ENCODE results near the gene TUFT1.

TUFT1 gene

DNA sequence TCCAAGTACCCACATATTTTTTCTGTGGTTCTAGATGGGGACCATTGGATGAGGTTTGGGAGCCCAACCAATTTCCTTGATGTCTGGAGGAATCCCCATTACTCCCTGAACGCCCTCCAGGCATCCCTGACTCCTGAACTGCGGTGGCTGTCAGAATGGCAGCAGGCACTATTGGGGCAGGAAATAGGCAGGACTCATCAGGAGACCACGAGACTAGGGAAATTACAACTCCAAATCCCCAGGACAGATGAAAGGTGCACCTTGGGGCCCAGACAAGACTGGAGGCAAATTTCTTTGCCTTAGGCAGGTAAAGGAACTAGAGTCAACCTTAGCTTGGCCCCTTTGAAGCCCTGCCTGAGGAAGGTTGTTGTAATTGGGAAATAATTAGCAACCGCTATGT, 27.8 kb upstream of the TUFT1 start:
- H3K9me3 ChIP-seq (ENCODE audit: control insufficient read depth, low read length) = no peaks in the 10 kb centered on the region
- peaks cover 11% of the 10 kb centered on the region for H3K27me3 ChIP-seq (ENCODE audit: control insufficient read depth, insufficient read depth, low read length, poor library complexity, severe bottlenecking)
- peaks cover 29% of the 10 kb centered on the region for H3K4me1 ChIP-seq (ENCODE audit: control insufficient read depth, insufficient read depth, low read length)
- H3K27ac ChIP-seq (ENCODE audit: insufficient read depth, low read depth, low read length, poor library complexity, severe bottlenecking) = no peak overlapping the region
- peak overlapping the region; percentile 65 for H3K4me3 ChIP-seq (ENCODE audit: insufficient read depth, low read depth, low read length)
- no peaks in the 10 kb centered on the region for H3K36me3 ChIP-seq (ENCODE audit: control insufficient read depth, insufficient read depth, low read length)
- WGBS, 2 experiments = 42 to 47% methylated on average over 4 of the region's 4 CpGs

DNA sequence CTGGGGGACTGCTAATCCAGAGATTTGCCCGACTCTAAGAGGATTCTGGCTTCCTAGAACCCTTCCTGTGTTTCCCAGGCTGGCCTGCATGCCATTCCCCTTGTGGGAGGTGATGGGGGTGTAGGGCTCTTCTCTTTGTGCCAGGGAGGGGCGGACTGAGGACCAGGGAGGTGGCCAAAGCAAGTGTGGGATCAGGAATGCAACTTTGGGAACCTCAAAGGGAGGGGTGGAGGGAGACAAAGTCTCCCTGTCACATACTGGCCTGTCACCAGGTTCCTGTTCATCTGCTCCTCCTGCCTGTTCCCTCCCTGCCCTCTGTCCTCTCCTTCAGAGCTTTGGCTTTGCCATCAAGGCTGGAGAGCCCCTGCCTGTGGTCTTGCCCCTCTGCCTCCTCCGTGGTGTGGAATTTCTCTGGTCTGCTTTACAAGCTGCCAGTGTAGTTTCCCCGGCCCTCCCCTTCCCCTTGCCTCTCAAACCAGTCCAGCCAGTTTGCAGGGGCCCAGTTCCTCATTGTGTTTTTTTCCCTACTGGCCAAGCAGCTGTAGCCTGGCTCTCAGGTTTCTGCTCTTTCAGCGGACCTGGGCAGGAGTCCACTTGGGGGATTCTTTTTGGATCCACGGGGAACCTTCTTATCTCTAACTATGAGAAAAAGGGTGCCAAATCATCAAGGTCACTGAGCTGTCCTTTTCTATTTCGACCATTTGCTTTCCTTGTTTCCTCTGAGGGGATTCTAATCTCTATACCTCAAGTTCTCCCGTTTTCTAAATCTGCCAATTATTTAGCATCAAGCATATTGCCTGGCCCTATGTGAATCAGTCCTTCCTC, 27.1 kb upstream of the TUFT1 start:
- Histone ChIP-seq H3K36me3 (ENCODE audit: control insufficient read depth, insufficient read depth, low read length) (no peaks in the 10 kb centered on the region), H3K9me3 (ENCODE audit: control insufficient read depth, low read length) (no peaks in the 10 kb centered on the region), H3K27ac (ENCODE audit: insufficient read depth, low read depth, low read length, poor library complexity, severe bottlenecking) (no peak overlapping the region), H3K4me1 (ENCODE audit: control insufficient read depth, insufficient read depth, low read length) (peaks cover 29% of the 10 kb centered on the region), H3K27me3 (ENCODE audit: control insufficient read depth, insufficient read depth, low read length, poor library complexity, severe bottlenecking) (peaks cover 11% of the 10 kb centered on the region), H3K4me3 (ENCODE audit: insufficient read depth, low read depth, low read length) (peak overlapping the region; percentile 18)
- WGBS, 2 experiments = 41 to 53% methylated on average over 8 of the region's 8 CpGs

DNA sequence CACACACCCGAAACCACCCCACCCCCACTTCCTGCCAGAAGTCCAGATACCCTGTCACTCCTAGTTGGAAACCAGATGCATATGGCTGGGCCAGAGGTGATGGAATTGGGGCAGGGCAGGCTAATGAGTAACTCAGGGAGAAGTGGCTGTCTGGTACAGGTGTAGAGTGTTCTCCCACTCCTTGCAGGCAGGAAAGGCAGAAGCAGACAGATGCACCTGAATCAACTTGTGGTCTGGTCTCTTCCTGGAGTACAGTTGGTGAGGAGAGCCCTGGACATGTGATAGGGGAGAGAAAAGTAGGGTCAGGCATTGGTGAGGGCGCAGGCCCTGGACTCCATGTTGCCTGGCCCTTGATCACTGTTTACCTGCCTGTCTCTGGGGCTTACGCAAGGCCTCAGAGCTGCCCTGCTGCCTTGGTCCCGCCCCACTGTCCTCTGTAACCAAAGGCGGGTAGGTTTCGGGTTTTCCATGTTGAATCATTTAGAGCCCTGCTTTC, 26.4 kb upstream of the TUFT1 start:
- H3K27ac ChIP-seq (ENCODE audit: insufficient read depth, low read depth, low read length, poor library complexity, severe bottlenecking) = no peak overlapping the region
- H3K36me3 ChIP-seq (ENCODE audit: control insufficient read depth, insufficient read depth, low read length) = peaks cover under 1% of the 10 kb centered on the region
- H3K9me3 ChIP-seq (ENCODE audit: control insufficient read depth, low read length) = no peaks in the 10 kb centered on the region
- H3K4me1 ChIP-seq (ENCODE audit: control insufficient read depth, insufficient read depth, low read length) = peaks cover 29% of the 10 kb centered on the region
- 75 to 82% methylated on average over 6 of the region's 6 CpGs for WGBS, 2 experiments
- H3K27me3 ChIP-seq (ENCODE audit: control insufficient read depth, insufficient read depth, low read length, poor library complexity, severe bottlenecking) = peaks cover 11% of the 10 kb centered on the region
- H3K4me3 ChIP-seq (ENCODE audit: insufficient read depth, low read depth, low read length) = no peak overlapping the region

DNA sequence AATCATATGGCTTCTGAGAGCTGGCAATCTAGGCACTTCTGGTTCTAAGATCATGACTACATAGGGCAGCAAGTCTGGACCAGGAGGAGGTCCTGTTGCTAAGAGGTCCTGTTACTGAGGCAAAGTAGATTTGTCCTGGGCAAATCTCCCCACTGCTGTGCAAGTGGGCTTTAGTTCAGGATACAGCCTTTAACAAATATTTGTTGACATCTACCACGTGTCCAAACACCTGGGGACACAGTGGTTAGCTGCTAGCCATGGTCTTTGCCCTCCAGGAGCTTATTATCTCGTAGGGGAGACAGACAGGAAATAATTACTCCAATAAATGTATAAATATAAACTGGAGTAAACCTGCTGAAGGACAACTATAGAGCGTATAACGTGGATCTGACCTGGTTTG, 25.7 kb upstream of the TUFT1 start:
- Histone ChIP-seq H3K27ac (ENCODE audit: insufficient read depth, low read depth, low read length, poor library complexity, severe bottlenecking) (no peak overlapping the region), H3K4me3 (ENCODE audit: insufficient read depth, low read depth, low read length) (no peak overlapping the region), H3K36me3 (ENCODE audit: control insufficient read depth, insufficient read depth, low read length) (peaks cover 4% of the 10 kb centered on the region), H3K4me1 (ENCODE audit: control insufficient read depth, insufficient read depth, low read length) (peaks cover 29% of the 10 kb centered on the region), H3K27me3 (ENCODE audit: control insufficient read depth, insufficient read depth, low read length, poor library complexity, severe bottlenecking) (peaks cover 11% of the 10 kb centered on the region), H3K9me3 (ENCODE audit: control insufficient read depth, low read length) (no peaks in the 10 kb centered on the region)
- 89 to 94% methylated on average over 3 to 4 of the region's 4 CpGs for WGBS, 2 experiments

DNA sequence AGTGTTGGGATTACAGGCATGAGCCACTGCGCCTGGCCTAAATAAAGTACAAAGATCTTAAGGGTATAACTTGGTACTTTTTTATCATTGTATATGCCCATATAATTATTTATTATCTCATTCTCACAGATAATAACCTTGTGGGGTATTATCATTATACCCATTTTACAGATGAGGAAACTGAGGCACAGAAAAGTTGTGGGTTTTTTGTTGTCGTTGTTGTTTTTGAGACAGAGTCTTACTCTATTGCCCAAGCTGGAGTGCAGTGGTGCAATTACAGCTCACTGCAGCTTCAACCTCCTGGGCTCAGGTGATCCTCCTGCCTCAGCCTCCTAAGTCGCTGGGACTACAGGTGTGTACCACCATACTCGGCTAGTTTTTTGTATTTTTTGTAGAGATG, 24.8 kb upstream of the TUFT1 start:
- Histone ChIP-seq H3K27ac (ENCODE audit: insufficient read depth, low read depth, low read length, poor library complexity, severe bottlenecking) (no peak overlapping the region), H3K4me3 (ENCODE audit: insufficient read depth, low read depth, low read length) (no peak overlapping the region), H3K9me3 (ENCODE audit: control insufficient read depth, low read length) (no peaks in the 10 kb centered on the region), H3K4me1 (ENCODE audit: control insufficient read depth, insufficient read depth, low read length) (peaks cover 29% of the 10 kb centered on the region), H3K27me3 (ENCODE audit: control insufficient read depth, insufficient read depth, low read length, poor library complexity, severe bottlenecking) (peaks cover 11% of the 10 kb centered on the region), H3K36me3 (ENCODE audit: control insufficient read depth, insufficient read depth, low read length) (peaks cover 4% of the 10 kb centered on the region)
- WGBS, 2 experiments = 93 to 96% methylated on average over 4 of the region's 4 CpGs

DNA sequence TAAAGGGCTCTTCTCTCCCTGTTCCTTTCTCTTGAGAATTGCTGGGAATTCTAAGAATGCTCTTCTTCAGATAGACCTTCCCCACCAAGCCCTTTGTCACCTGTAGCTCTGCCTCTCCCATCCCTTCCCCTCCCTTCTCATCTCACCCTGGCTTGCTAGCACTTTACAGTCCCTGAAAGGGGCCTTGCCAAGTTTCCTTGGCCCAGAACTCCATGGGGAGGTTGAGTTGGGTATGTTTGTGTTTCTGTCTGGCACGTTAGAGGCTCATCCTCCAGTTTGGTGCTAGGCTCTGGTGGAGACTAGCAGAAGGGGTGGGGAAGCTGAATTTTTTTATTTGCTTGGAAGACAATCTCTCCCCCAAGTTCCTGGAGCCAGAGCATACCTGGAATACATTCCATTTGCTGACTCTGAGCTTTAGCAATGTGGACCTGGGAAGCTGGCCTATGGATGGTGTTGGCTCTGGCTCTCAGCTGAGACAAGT, 24.0 kb upstream of the TUFT1 start:
- Histone ChIP-seq H3K4me1 (ENCODE audit: control insufficient read depth, insufficient read depth, low read length) (peaks cover 27% of the 10 kb centered on the region), H3K27ac (ENCODE audit: insufficient read depth, low read depth, low read length, poor library complexity, severe bottlenecking) (no peak overlapping the region), H3K4me3 (ENCODE audit: insufficient read depth, low read depth, low read length) (no peak overlapping the region), H3K27me3 (ENCODE audit: control insufficient read depth, insufficient read depth, low read length, poor library complexity, severe bottlenecking) (peaks cover 11% of the 10 kb centered on the region), H3K36me3 (ENCODE audit: control insufficient read depth, insufficient read depth, low read length) (peaks cover 4% of the 10 kb centered on the region), H3K9me3 (ENCODE audit: control insufficient read depth, low read length) (no peaks in the 10 kb centered on the region)
- 68 to 71% methylated on average over 1 of the region's 1 CpG for WGBS, 2 experiments

DNA sequence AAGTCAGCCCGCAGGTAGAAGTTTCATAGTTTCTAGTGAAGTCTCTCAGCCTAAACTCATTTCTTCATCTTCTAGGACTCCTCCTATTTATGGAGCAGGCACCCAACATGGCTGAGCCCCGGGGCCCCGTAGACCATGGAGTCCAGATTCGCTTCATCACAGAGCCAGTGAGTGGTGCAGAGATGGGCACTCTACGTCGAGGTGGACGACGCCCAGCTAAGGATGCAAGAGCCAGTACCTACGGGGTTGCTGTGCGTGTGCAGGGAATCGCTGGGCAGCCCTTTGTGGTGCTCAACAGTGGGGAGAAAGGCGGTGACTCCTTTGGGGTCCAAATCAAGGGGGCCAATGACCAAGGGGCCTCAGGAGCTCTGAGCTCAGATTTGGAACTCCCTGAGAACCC, 21.7 kb upstream of the TUFT1 start:
- peaks cover 4% of the 10 kb centered on the region for H3K36me3 ChIP-seq (ENCODE audit: control insufficient read depth, insufficient read depth, low read length)
- WGBS, 2 experiments = 95 to 96% methylated on average over 12 of the region's 12 CpGs
- peaks cover 11% of the 10 kb centered on the region for H3K4me1 ChIP-seq (ENCODE audit: control insufficient read depth, insufficient read depth, low read length)
- no peak overlapping the region for H3K4me3 ChIP-seq (ENCODE audit: insufficient read depth, low read depth, low read length)
- no peaks in the 10 kb centered on the region for H3K27me3 ChIP-seq (ENCODE audit: control insufficient read depth, insufficient read depth, low read length, poor library complexity, severe bottlenecking)
- H3K27ac ChIP-seq (ENCODE audit: insufficient read depth, low read depth, low read length, poor library complexity, severe bottlenecking) = no peak overlapping the region
- H3K9me3 ChIP-seq (ENCODE audit: control insufficient read depth, low read length) = no peaks in the 10 kb centered on the region

DNA sequence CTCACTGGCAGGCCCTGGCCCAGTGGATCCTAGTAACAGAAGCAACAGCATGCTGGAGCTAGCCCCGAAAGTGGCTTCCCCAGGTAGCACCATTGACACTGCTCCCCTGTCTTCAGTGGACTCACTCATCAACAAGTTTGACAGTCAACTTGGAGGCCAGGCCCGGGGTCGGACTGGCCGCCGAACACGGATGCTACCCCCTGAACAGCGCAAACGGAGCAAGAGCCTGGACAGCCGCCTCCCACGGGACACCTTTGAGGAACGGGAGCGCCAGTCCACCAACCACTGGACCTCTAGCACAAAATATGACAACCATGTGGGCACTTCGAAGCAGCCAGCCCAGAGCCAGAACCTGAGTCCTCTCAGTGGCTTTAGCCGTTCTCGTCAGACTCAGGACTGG, 21.2 kb upstream of the TUFT1 start:
- Histone ChIP-seq H3K4me3 (ENCODE audit: insufficient read depth, low read depth, low read length) (no peak overlapping the region), H3K27me3 (ENCODE audit: control insufficient read depth, insufficient read depth, low read length, poor library complexity, severe bottlenecking) (no peaks in the 10 kb centered on the region), H3K36me3 (ENCODE audit: control insufficient read depth, insufficient read depth, low read length) (peaks cover 4% of the 10 kb centered on the region), H3K9me3 (ENCODE audit: control insufficient read depth, low read length) (no peaks in the 10 kb centered on the region), H3K4me1 (ENCODE audit: control insufficient read depth, insufficient read depth, low read length) (peaks cover 6% of the 10 kb centered on the region), H3K27ac (ENCODE audit: insufficient read depth, low read depth, low read length, poor library complexity, severe bottlenecking) (no peak overlapping the region)
- WGBS, 2 experiments = 95 to 97% methylated on average over 15 of the region's 15 CpGs

DNA sequence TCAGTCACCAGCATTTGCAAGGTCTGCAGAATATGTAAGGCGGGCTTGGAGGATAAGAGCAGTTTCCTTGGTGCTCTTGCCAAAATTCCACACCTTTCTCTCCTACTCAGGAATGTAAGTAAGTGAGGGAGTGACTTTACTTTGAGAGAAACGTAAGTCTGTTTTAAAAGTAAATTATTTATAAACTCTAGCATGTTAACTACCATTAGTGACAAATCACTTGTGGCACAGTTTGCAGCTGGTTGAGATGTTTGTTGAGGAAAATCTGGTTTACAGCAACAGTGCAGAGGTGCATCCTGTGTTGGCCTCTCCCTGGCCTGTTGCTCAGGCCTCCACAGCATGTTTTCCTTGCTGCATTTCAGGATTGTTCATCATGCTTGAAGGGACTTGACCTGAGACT, 20.4 kb upstream of the TUFT1 start:
- Histone ChIP-seq H3K36me3 (ENCODE audit: control insufficient read depth, insufficient read depth, low read length) (peaks cover 4% of the 10 kb centered on the region), H3K9me3 (ENCODE audit: control insufficient read depth, low read length) (no peaks in the 10 kb centered on the region), H3K27ac (ENCODE audit: insufficient read depth, low read depth, low read length, poor library complexity, severe bottlenecking) (no peak overlapping the region), H3K27me3 (ENCODE audit: control insufficient read depth, insufficient read depth, low read length, poor library complexity, severe bottlenecking) (no peaks in the 10 kb centered on the region), H3K4me3 (ENCODE audit: insufficient read depth, low read depth, low read length) (no peak overlapping the region), H3K4me1 (ENCODE audit: control insufficient read depth, insufficient read depth, low read length) (peaks cover 6% of the 10 kb centered on the region)
- 86 to 89% methylated on average over 1 of the region's 2 CpGs for WGBS, 2 experiments

DNA sequence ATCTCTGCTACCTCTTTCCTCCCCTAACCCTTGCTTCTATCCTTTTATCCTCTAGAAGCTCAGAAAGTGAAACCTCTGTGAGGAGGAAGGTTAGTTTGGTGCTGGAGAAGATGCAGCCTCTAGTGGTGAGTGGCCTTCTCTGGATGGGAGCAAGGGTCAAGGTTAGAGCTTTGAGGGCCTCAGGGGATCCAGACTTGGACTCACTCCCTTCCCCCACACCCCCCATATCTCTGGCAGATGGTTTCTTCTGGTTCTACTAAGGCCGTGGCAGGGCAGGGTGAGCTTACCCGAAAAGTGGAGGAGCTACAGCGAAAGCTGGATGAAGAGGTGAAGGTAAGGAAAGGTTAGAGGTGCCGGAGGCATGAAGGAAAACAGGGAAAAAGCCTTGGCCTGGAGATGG, 19.8 kb upstream of the TUFT1 start:
- H3K4me3 ChIP-seq (ENCODE audit: insufficient read depth, low read depth, low read length) = no peak overlapping the region

More for the DNA sequence above, 19.8 kb upstream of the TUFT1 start:
- WGBS, 2 experiments = 92 to 94% methylated on average over 4 of the region's 4 CpGs
- Histone ChIP-seq H3K27ac (ENCODE audit: insufficient read depth, low read depth, low read length, poor library complexity, severe bottlenecking) (no peak overlapping the region), H3K36me3 (ENCODE audit: control insufficient read depth, insufficient read depth, low read length) (peaks cover 4% of the 10 kb centered on the region), H3K9me3 (ENCODE audit: control insufficient read depth, low read length) (no peaks in the 10 kb centered on the region), H3K27me3 (ENCODE audit: control insufficient read depth, insufficient read depth, low read length, poor library complexity, severe bottlenecking) (no peaks in the 10 kb centered on the region), H3K4me1 (ENCODE audit: control insufficient read depth, insufficient read depth, low read length) (peaks cover 6% of the 10 kb centered on the region)

Measured in ectodermal cell (in vitro differentiated cells).